Nephron progenitor cell (in vitro differentiated cells): ENCODE data around the gene SLC22A2.

Source experiments
- DNase-seq: peaks from one replicate; pipeline ENCODE4 v3.0.0; 2021
- H3K27ac Mint-ChIP-seq: 2 replicates; pipeline ENCODE4 v1.8.0; 2021; ENCODE audit warnings: mild to moderate bottlenecking, moderate library complexity, mixed read lengths
- H3K27me3 Mint-ChIP-seq: 2 replicates; pipeline ENCODE4 v1.8.0; 2021; ENCODE audit warnings: mild to moderate bottlenecking, low read depth, mixed read lengths; ENCODE audit not compliant: poor library complexity
- H3K36me3 Mint-ChIP-seq: 2 replicates; pipeline ENCODE4 v1.8.0; 2021; ENCODE audit warnings: low read depth, mixed read lengths
- H3K4me1 Mint-ChIP-seq: 2 replicates; pipeline ENCODE4 v1.8.0; 2021; ENCODE audit warnings: mixed read lengths
- H3K4me3 Mint-ChIP-seq: 2 replicates; pipeline ENCODE4 v1.8.0; 2021; ENCODE audit warnings: mild to moderate bottlenecking, moderate library complexity, mixed read lengths
- H3K9me3 Mint-ChIP-seq: 2 replicates; pipeline ENCODE4 v1.8.0; 2021; ENCODE audit warnings: mild to moderate bottlenecking, moderate library complexity, mixed read lengths
- CTCF ChIP-seq: fragments of 200-600 bp; sonication (generic); IDR thresholded peaks from 2 replicates; pipeline ENCODE4 v1.5.0; 2021; ENCODE audit warnings: antibody characterized with exemption

The SLC22A2 gene

GRCh38 chr6:160221423-160221822 is 37.2 kb downstream of the SLC22A2 start:
- Mint-ChIP-seq H3K4me1 (no peaks in the 10 kb centered on the region), H3K36me3 (no peaks in the 10 kb centered on the region), H3K27me3 (peaks cover 4% of the 10 kb centered on the region), H3K9me3 (peaks cover 6% of the 10 kb centered on the region), H3K4me3 (no peak overlapping the region), H3K27ac (no peak overlapping the region)
- no peak for DNase-seq
- no peak for TF ChIP-seq CTCF

- H3K36me3 Mint-ChIP-seq, result no peaks in the 10 kb centered on the region
- peaks cover 12% of the 10 kb centered on the region for H3K9me3 Mint-ChIP-seq
- no peak for TF ChIP-seq CTCF
- H3K27me3 Mint-ChIP-seq, result peaks cover 4% of the 10 kb centered on the region
- no peaks in the 10 kb centered on the region for H3K4me1 Mint-ChIP-seq
- no peak overlapping the region for H3K27ac Mint-ChIP-seq
- no peak for DNase-seq
- no peak overlapping the region for H3K4me3 Mint-ChIP-seq
Observed at GRCh38 chr6:160218810-160219209, 39.8 kb downstream of the SLC22A2 start.

GRCh38 chr6:160217863-160218262 is 40.8 kb downstream of the SLC22A2 start:
- no peaks in the 10 kb centered on the region for H3K36me3 Mint-ChIP-seq
- no peak for TF ChIP-seq CTCF
- no peak overlapping the region for H3K27ac Mint-ChIP-seq
- peaks cover 21% of the 10 kb centered on the region for H3K9me3 Mint-ChIP-seq
- no peak overlapping the region for H3K4me3 Mint-ChIP-seq
- no peak for DNase-seq
- no peaks in the 10 kb centered on the region for H3K4me1 Mint-ChIP-seq
- H3K27me3 Mint-ChIP-seq, result peaks cover 4% of the 10 kb centered on the region

- peaks cover 22% of the 10 kb centered on the region for H3K9me3 Mint-ChIP-seq
- no peak overlapping the region for H3K27ac Mint-ChIP-seq
- H3K4me1 Mint-ChIP-seq, result no peaks in the 10 kb centered on the region
- DNase-seq, result no peak
- no peak overlapping the region for H3K4me3 Mint-ChIP-seq
- H3K36me3 Mint-ChIP-seq, result no peaks in the 10 kb centered on the region
- peaks cover 4% of the 10 kb centered on the region for H3K27me3 Mint-ChIP-seq
- no peak for TF ChIP-seq CTCF
Observed at GRCh38 chr6:160217073-160217472, 41.5 kb downstream of the SLC22A2 start.

GRCh38 chr6:160215232-160215631 is 43.4 kb downstream of the SLC22A2 start:
- Mint-ChIP-seq H3K4me3 (no peak overlapping the region), H3K36me3 (no peaks in the 10 kb centered on the region), H3K4me1 (no peaks in the 10 kb centered on the region), H3K27me3 (peaks cover 4% of the 10 kb centered on the region), H3K9me3 (peaks cover 40% of the 10 kb centered on the region), H3K27ac (no peak overlapping the region)
- no peak for DNase-seq
- no peak for TF ChIP-seq CTCF

GRCh38 chr6:160207618-160208017 is 51.0 kb downstream of the SLC22A2 start:
- DNase-seq, result no peak
- H3K4me3 Mint-ChIP-seq, result no peak overlapping the region
- TF ChIP-seq CTCF, result no peak
- H3K4me1 Mint-ChIP-seq, result no peaks in the 10 kb centered on the region
- peaks cover 56% of the 10 kb centered on the region for H3K9me3 Mint-ChIP-seq
- peaks cover 4% of the 10 kb centered on the region for H3K27me3 Mint-ChIP-seq
- no peaks in the 10 kb centered on the region for H3K36me3 Mint-ChIP-seq
- H3K27ac Mint-ChIP-seq, result no peak overlapping the region
